GM13976 (cell line): ENCODE results near the gene TNP2.

ENCODE experiments used
- DNase-seq: peaks from one replicate; pipeline ENCODE4 v3.0.0; 2012; ENCODE audit warnings: low spot score
- CTCF ChIP-seq: IDR thresholded peaks from 2 replicates; pipeline ENCODE4 v1.5.1; 2012; ENCODE audit warnings: borderline replicate concordance, mild to moderate bottlenecking; ENCODE audit not compliant: insufficient read depth; ENCODE audit errors: extremely low read depth, missing control alignments, control extremely low read depth
- in situ Hi-C: fragments of 300-500 bp; cut with MboI; formaldehyde crosslinking; loops from one replicate; pipeline ENCODE4 v1.12.0; 2022; ENCODE audit warnings: low sequenced_read_pairs, mixed read lengths, inconsistent platforms; ENCODE audit not compliant: unreplicated experiment

The TNP2 gene

GRCh38 chr16:11255737-11256660 is 13.1 kb downstream of the TNP2 start, which contains the start of gene SOCS1:
TSS of gene SOCS1 (minus strand) at chr16:11256204. CDS start at chr16:11255478, 726 bp downstream.
- in situ Hi-C loops = loop anchor here (10.0 kb wide), 1 partner anchor 291 kb away; no protein-coding TSS in a partner anchor
- DNase-seq = peak; percentile 92
- TF ChIP-seq CTCF = peak; percentile 85

- in situ Hi-C loops = loop anchor here (10.0 kb wide), 1 partner anchor 290 kb away; no protein-coding TSS in a partner anchor
- TF ChIP-seq CTCF = peak; percentile 30
- DNase-seq = peak; percentile 51
Observed at GRCh38 chr16:11254913-11255736, 14.0 kb downstream of the TNP2 start.

- DNase-seq = no peak
- TF ChIP-seq CTCF = no peak
- in situ Hi-C loops = loop anchor here (10.0 kb wide), 1 partner anchor 289 kb away; no protein-coding TSS in a partner anchor
Observed at GRCh38 chr16:11253995-11254912, 14.9 kb downstream of the TNP2 start.

- DNase-seq = no peak
- no peak for TF ChIP-seq CTCF
- in situ Hi-C loops = loop anchor here (10.0 kb wide), 1 partner anchor 289 kb away; no protein-coding TSS in a partner anchor
Observed at GRCh38 chr16:11253009-11253994, 15.8 kb downstream of the TNP2 start.

- TF ChIP-seq CTCF = no peak
- no peak for DNase-seq
- in situ Hi-C loops = loop anchor here (10.0 kb wide), 1 partner anchor 288 kb away; no protein-coding TSS in a partner anchor
Observed at GRCh38 chr16:11252482-11252931, 16.6 kb downstream of the TNP2 start.
